NCI-H2196 (cell line): ENCODE data around the gene SEPSECS.
A peak's percentile ranks its signal among the peaks of the same experiment; 100 is the strongest.
"Not testable (repeated sequence)": the region's sequence is repeated elsewhere in the genome, so short reads cannot be mapped to it uniquely, and the experiment has no call there.

Experiments
- DNase-seq: peaks from one replicate; lab custom pipeline; 2025; ENCODE audit not compliant: unreplicated experiment; lab: John Stamatoyannopoulos, UW

Gene SEPSECS

DNA sequence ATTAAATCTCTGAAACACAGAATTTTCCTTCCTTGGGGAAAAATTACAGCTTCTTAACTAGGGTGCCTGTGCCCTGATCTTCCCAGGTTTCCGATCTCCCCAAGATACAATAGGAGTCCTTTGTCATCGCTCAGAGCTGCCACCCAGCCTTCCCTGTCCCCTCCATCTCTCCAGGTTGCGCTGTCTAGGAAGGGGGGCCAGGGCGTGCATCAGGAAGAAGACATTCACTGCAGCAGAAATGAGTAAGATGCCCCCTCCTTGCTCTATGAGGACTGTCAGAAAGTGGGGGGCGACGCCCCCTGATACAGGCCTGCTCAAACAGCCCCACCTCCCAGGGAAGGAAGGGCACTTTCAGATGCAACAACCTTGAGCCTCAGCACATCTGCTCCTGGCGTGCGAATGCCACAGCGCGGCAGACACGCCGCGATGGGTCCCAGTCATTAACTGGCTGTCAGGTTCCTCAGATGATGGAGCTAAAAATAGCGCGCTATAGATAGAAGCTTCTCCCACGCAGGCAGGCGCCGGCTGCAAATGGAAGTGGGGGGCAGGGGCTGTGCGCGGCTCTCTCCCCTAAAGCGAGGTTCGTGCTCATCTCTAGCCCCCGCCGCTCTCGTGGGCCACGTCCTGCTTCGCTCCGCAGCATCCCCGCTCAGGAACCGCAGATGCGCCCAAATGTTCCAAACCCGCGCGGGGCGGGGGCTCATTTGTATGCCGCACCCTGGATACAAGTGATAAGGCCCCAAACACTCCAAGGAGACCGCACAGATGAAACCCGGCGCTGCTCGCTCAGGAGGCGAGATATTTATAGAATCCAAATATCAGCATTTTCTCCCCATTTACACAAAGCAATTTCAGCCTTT, 71.9 kb downstream of the SEPSECS start:
- DNase-seq: no peak

DNA sequence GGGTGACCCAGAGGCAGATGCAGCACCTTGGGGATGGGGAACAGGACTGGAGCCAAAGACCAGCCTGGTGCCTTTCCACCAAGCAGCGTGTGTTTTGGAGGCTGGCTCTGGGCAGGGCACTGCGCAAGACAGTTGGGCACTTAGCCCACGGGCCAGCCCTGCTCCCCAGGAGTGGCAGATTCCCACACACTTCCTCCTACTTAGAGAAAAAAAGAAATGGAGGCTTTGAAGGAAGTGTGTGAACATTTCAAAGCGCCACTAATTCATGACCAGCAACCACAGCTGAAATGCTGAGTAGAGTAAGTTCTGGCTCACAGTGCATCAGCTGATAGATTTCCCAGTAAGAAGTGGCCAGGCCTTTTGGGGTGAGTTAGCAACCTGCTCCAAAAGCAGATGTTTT, 74.6 kb downstream of the SEPSECS start:
- no peak for DNase-seq

DNA sequence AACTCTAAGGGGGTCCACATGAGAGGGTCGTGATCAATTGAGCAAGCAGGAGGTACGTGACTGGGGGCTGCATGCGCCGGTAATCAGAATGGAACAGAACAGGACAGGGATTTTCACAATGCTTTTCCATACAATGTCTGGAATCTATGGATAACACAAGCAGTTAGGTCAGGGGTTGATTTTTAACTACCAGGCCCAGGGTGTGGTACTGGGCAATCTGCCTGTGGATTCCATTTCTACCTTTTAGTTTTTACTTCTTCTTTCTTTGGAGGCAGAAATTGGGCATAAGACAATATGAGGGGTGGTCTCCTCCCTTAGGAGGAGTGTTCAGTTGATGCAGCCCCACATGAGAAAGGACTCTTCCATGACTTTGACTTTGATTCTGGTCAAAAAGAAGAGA, 76.8 kb downstream of the SEPSECS start:
- DNase-seq: not testable (repeated sequence)

DNA sequence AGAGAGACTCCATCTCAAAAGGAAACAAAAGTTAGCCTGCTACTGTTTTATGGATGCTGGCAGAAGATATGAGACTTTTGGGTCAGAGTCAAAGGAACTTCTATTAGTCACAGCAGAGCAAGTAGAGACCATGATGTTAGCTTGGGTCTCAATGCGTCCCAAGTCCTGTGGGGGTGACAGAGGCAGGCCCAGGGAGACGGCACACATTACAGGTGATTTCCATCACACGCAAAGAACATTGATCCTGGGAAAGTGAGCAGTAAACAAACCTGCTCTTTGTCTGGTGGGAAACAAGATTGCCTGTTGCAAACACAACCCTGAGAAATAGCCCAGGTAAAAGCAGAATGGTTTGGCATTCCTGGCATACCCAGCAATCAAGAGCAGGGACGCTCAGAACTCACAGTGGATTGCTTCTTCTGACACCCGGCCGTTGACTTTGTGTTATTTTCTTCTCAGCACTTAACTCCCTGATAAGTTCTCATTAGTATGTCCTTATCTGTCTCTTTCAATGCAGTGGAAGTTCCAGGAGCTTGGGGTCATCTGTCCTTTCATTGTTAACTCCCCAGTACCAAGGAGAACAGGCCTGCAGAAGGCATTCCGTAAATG, 78.3 kb downstream of the SEPSECS start:
- DNase-seq: no peak

DNA sequence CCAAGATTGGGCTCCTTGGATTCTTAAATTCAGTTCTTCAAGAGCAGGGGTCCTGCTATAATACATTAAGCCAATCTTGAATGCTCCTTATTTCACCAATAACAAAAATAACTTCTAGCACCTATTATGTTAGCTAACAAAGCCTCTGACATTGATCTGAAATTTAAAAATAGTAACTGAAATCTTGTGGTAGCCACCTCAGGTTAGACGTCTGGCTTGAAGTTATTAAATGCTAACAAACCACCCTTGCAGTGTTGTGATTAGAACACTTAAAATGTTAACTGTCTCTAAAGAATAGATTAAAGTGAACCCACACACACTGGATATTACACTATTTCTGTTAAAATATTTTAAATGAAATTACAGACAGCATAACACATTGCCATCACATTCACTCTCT, 79.7 kb downstream of the SEPSECS start:
- DNase-seq: no peak

DNA sequence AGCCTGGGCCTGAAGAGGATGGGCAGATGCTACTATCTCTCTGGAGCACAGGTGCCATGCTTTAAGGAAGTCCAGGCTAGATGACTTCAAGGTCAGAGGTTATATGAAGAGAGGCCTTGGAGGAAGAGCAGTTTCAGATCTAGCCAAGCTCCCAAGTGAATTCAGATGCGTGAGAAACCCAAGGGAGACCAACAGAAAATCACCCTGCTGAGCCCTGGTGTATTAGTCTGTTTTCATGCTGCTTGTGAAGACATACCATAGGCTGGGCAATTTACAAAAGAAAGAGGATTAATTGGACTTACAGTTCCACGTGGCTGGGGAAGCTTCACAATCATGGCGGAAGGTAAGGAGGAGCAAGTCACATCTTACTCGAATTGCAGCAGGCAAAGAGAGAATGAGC, 81.7 kb downstream of the SEPSECS start:
- no peak for DNase-seq

DNA sequence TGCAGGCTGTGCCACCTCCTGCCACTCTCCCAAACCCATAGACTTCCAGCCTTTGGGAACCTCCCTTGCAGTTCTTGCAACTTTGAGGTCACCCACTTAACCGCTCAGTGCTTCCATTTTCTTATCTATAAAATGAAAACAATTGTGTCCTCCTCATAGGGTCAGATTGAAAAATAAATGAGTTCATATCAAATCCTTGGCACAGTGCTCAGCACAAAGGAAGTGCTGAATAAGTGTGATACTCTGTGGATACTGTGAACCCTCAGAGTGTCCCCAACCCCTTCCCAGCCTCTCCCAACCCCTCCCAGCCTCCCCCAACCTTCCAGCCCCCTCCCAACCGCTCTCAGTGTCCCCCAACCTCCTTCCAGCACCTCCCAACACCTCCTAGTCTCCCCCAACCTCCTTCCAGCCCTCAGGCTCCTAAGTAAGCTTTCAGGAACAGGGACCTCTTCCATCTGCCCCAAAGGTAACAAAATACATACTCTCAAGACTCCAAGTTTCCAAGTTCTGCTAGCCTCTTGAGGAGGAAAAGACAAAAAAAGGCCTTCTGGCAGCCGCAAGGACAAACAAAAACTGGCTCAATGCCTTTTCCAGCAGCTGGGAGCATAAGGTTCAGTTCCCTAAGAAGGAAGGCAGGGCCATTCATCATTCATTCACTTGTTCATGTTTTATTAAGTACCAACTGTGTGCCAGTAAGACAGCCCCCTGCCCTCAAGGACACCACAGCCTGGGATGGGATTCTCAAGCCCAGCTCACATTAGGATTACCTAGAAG, 83.4 kb downstream of the SEPSECS start:
- no peak for DNase-seq

DNA sequence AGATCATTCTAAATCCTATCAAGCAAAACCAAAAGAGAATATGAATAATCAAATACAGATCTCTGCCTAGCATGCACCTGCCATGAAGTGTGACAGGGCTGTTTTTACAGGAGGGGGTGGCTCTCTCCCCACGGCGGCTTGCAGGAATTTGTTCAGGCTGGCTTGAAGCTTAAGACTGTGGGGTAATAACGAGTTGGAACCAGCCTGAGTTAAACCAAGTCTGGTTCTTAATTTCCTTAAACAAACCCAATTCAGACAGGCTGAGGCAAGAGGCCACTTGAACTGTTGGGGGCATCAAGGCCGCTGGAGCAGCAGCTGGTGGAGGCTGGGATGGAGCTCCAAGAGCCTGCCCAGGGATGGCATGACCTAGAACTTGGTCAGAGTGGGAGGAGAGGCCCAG, 84.4 kb downstream of the SEPSECS start:
- peak; percentile 33 for DNase-seq

DNA sequence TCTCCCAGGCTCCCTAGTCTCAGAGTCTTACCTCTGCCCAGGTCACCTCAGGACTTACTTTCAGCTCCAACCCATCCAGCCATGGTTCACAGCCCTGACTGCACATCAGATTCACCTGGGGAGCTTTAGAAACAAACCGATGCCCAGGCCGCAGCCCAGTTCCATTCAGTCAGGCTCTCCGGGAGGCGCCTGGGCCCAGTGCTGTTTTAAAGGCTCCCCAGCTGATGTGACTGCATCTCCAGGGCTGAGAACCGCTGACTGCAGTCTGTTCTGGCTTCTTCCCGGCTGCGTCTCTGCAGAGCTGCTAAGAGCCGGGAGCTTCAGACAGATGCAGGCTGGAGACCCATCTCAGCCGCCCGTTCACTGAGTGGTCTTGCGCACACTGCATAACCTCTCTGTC, 85.1 kb downstream of the SEPSECS start:
- DNase-seq: no peak

DNA sequence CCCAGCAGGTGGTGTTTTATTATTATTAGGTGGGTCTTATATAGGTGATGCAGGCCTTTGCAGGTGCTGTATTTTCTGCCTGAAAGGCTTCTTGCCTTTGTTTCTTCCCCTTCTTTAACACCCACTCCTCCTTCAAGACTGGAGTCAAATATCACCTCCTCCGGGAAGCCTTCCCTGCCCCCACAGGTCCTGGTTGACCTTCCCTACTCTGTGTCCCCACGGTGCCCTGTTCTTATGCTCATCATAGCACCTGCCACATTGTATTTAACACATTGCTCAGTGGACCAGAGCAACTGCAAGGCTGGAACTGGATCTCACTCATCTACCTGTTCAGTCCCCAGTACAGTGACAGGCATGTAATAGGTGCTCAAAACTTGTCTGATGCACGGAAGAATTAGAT, 89.7 kb downstream of the SEPSECS start:
- no peak for DNase-seq
